ENCODE measurements around the gene OTOL1.

- TF ChIP-seq REST (IDR thresholded peaks at IDR 0.05; ENCODE audit: insufficient read depth in 1 of 2, low read depth in 2 of 2, low read length in 2 of 2) (no peak), POLR2AphosphoS5 (IDR thresholded peaks at IDR 0.05; ENCODE audit: low read depth, low read length) (no peak)
These were observed 22.5 kb upstream of the OTOL1 start for GRCh38 chr3:161474139-161474538.

Data from PFSK-1 (cell line).